ENCODE data around the gene AGTPBP1.

GRCh38 chr9:85603936-85604335 lies 137.8 kb downstream of the AGTPBP1 start:
- TF ChIP-seq GABPA (tag; conservative IDR thresholded peaks at IDR 0.05; ENCODE audit: low read depth) (no peak), RNF2 (IDR thresholded peaks at IDR 0.05) (no peak), TBL1XR1 (IDR thresholded peaks at IDR 0.05; ENCODE audit: low read length in 2 of 2) (no peak), ZNF24 (IDR thresholded peaks at IDR 0.05) (no peak), REST (IDR thresholded peaks at IDR 0.05; ENCODE audit: borderline replicate concordance) (no peak), REST (CRISPR knock-in tag; IDR thresholded peaks at IDR 0.05; ENCODE audit: low read depth) (no peak), BRD4 (IDR thresholded peaks at IDR 0.05) (no peak), POLR2AphosphoS2 (IDR thresholded peaks at IDR 0.05; ENCODE audit: low read length) (no peak), DPF2 (IDR thresholded peaks at IDR 0.05) (no peak), CBX8 (IDR thresholded peaks at IDR 0.05; ENCODE audit: borderline replicate concordance, extremely low read depth, low read depth, low read length, poor library complexity, severe bottlenecking) (no peak), FOXJ3 (CRISPR knock-in tag; IDR thresholded peaks at IDR 0.05) (no peak)

Data from K562 (cell line).